Right kidney (tissue), 1 donor: ENCODE measurements around the gene PRPF19.

ENCODE experiments used
- DNase-seq: peaks from one replicate; pipeline ENCODE4 v3.0.0-alpha.2; 2016

PRPF19 gene

DNA sequence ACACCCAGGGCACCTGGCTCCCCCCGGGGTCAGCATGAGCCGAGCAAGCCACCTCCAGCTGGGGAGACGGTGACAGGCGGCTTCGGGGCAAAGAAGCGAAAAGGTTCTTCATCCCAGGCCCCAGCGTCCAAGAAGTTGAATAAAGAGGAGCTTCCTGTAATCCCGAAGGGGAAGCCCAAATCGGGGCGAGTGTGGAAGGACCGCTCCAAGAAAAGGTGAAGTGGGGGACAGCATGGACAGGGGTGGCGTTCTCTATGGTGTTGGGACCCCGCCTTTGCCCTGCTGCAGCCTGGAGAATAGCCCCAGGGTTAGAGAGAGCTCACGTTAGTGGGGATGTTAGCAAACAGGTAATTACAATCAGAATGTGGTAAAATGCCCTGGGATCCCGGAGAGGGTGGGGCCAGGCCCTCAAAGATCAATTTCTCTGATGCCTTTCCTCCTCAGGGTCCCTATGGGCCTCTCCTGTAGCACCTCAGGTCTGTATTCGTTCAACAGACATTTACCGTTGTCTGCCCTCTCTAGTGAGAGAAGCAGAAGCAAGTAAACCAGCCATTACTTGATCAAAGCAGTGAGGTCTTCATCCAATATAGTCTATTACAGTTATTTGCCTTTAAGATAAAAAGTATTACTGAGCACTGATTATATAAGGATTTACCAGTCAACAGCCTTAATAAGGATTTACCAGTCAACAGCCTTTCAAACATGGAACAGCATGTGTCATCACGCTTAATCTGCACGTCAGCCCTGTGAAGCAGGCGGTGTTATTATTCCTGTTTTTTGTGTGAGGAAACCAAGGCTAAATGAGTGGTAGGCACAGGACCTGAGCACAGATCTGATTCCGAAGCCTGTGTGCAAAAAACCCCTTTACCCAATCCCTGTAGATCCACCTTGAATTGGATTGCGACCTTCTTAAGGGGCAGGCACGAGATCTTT lies 63.5 kb downstream of the PRPF19 start:
- no peak for DNase-seq

DNA sequence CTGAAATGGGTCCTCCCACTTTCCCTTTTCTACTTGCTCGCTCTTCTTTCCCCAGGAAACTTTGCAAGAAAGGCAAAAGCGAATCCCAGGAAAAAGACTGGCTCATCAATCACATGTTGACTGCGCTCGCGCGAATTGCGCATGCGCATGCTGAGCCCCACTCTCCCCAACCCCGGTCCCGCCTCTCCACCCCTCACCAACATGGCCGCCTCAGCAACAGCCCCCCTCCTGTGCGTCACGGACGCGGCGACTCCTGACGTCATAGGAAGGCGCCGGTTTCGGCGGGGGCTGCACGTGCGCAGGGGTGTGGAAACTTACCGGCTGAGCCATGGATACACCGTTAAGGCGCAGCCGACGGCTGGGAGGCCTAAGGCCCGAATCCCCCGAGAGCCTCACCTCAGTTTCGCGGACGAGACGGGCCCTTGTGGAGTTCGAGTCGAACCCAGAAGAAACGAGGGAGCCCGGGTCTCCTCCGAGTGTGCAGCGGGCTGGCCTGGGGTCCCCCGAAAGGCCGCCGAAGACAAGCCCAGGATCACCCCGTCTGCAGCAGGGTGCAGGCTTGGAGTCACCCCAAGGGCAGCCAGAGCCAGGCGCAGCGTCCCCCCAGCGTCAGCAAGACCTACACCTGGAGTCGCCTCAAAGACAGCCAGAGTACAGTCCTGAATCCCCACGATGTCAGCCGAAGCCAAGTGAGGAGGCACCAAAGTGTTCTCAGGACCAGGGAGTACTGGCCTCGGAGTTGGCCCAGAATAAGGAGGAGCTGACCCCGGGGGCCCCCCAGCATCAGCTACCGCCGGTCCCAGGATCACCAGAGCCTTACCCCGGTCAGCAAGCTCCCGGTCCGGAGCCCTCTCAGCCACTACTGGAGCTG lies 64.4 kb downstream of the PRPF19 start, which contains the start of gene CCDC86:
CCDC86 (plus strand) TSS at position 317 of the 871 bp plus-strand sequence; CDS start at position 329, 12 bp downstream.
- DNase-seq, result peak; percentile 90
